Cerebellar cortex (tissue), 1 donor: ENCODE results near the gene FHOD1.
A peak's percentile ranks its signal among the peaks of the same experiment; 100 is the strongest.

Experiments
- DNase-seq: peaks from one replicate; pipeline ENCODE4 v3.0.0-alpha.2; 2015; ENCODE audit warnings: low spot score

FHOD1 gene

DNA sequence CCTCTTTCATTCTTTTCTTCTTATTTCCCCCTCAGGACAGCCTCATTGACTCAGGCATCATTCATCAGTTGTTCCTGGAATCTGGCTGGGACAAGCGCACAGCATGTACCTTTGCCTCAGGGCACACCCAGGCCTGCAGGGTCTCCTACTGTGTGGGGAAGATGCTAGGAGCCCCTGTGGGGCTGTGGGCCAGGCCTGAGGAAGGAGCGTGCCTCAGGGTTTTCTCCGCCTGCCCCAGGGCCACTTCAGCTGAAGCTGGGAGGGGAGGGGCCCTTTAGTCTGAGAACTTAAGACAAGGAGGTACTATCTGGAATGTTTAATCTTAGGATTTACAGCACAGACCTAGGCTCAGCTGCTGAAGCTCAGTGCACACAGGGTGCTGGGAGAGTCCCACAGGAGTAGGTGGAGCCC lies 40.4 kb downstream of the FHOD1 start:
- no peak for DNase-seq

DNA sequence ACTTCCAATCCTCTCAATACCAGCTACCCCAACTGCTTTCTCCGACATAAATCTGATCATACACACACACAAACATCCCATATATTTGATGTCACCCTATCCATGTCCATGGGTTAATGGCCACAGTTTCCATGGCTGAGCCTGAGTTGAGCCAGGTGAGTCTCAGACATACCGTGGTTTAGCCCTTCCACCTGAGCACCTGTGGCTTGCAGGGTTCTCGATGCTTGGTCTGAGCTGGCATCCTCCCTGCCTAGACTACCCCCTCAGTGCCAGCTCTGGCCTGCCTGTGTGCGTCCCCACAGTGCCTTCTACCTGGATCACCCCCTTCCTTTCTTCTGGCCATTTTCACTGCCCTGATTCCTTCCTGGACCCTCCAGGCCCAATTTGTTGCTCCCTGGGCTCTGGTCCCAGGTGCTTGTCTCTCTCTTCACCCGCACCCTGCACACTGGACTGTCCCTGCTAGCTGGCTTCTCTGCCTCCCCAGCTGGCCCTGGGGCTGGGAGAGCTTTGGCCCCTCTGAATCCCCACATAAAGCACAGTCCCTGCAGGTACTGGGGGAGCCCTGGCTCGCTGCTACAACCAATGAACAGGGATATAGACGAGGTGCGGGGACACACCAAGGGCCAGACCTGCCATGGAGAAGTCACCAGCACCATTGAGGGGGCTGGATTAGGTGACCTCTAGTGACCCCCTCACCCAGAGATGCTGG lies 41.0 kb downstream of the FHOD1 start:
- no peak for DNase-seq

DNA sequence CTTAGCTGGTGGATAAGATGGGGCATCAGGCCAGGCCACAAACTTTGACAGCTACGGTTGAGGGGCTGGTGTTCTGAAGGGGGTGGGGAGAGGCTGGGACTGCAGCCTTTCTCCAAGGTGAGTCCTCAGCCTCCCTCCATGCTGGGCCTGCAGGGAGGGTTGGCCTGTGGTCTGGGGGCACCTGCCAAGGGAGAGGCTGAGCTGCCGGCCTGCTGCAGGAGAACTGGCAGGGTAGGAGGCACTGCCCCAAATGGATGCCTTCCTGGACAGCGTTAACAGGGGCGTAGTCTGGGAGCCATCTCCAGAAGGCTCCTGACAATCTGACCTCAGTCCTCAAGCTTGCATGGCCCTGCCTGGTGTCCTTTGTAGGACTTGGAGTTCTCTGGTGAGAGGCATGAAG lies 43.2 kb downstream of the FHOD1 start:
- no peak for DNase-seq

DNA sequence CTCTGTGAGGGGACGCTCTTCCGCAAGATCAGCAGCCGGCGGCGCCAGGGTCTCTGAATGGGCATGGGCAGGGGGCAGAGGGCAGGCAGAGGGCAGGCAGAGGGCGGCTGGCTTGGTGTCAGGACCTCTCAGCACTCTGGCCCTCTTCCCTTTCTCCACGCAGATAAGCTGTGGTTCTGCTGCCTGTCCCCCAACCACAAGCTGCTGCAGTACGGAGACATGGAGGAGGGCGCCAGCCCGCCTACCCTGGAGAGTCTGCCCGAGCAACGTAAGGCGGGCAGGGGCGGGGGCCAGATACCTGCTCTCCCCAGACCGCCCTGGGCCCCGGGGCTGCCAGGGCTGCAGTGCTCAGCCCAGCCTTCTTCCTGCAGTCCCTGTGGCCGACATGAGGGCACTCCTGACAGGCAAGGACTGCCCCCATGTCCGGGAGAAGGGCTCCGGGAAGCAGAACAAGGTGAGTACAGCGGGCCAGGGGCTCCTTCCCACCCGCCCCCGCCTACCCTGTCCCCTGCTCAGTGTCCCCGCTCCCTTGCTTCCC lies 44.3 kb downstream of the FHOD1 start:
- no peak for DNase-seq

DNA sequence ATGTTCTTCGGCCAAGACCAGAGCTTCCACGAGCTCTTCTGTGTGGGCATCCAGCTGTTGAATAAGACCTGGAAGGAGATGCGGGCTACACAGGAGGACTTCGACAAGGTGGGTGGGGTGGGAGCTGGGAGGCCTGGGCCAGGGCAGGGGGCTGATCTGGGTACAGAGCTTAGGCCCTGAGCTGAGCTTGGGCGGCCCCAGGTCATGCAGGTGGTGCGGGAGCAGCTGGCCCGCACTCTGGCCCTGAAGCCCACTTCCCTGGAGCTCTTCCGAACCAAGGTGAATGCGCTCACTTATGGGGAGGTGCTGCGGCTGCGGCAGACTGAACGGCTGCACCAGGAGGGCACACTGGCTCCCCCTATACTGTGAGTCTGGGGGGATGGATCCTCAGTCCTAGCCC lies 44.9 kb downstream of the FHOD1 start:
- DNase-seq = no peak

DNA sequence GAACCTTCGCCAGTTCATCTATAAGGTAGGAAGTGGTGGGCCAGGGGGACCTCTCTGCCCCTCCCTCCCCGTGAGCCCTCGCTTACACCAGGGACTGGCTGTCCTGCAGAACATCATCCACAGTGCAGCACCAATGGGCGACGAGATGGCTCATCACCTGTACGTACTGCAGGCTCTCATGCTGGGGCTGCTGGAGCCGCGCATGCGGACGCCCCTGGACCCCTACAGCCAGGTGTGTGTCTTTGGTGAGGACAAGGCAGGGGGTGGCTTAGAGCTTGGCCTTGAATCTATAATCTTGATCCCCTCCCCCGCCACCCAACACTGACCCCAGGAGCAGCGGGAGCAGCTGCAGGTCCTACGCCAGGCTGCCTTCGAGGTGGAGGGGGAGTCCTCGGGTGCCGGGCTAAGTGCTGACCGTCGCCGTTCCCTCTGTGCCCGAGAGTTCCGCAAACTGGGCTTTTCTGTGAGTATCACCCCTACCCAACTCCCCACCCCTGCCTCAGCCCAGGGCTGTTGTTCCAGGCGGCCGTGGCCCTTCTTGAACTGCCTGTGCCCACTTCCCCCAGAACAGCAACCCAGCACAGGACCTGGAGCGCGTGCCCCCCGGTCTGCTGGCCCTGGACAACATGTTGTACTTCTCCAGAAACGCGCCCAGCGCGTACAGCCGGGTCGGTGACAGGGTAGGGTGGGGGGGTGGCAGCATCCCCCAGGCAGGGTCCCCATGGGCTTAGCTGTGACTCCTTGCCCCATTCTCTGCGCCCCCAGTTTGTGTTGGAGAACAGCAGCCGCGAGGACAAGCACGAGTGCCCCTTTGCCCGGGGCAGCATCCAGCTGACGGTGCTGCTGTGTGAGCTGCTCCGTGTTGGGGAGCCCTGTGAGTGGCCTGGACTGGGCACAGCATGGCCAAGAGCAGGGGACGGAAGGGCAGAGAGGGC lies 45.6 kb downstream of the FHOD1 start:
- no peak for DNase-seq

DNA sequence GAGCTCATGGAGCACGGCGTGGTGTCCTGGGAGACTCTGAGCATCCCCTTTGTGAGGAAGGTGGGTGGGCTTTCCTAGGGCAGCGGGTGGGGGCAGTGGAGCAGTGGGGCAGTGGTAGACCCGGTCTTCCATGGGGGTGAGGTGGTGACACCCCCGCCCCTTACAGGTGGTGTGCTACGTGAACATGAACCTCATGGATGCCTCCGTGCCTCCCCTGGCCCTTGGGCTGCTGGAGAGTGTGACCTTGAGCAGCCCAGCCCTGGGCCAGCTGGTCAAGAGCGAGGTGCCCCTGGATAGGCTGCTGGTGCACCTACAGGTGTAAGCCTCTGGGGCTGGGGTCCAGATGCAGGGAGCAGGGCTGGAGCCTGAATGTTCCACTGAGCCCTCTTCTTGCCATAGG lies 46.8 kb downstream of the FHOD1 start:
- DNase-seq = no peak

DNA sequence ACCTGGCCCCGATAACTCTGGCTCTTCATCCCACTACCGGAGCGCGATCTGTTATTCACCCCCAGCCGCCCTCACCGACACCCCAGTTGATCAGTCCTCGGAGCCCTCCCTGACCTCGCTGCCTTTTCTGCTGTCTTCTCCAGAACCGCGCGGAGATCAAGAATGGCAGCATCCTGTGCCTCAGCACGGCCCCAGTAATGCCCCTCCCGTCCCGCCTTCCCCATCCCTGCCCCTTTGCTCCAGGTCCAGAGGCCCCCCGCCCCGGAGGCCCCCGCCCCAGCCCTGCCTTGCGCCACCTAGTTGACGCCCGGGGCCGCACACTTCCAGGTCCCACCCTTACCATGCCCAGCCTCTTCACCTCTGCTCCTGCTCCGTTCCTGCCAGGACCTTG lies 47.5 kb downstream of the FHOD1 start:
- DNase-seq = no peak

DNA sequence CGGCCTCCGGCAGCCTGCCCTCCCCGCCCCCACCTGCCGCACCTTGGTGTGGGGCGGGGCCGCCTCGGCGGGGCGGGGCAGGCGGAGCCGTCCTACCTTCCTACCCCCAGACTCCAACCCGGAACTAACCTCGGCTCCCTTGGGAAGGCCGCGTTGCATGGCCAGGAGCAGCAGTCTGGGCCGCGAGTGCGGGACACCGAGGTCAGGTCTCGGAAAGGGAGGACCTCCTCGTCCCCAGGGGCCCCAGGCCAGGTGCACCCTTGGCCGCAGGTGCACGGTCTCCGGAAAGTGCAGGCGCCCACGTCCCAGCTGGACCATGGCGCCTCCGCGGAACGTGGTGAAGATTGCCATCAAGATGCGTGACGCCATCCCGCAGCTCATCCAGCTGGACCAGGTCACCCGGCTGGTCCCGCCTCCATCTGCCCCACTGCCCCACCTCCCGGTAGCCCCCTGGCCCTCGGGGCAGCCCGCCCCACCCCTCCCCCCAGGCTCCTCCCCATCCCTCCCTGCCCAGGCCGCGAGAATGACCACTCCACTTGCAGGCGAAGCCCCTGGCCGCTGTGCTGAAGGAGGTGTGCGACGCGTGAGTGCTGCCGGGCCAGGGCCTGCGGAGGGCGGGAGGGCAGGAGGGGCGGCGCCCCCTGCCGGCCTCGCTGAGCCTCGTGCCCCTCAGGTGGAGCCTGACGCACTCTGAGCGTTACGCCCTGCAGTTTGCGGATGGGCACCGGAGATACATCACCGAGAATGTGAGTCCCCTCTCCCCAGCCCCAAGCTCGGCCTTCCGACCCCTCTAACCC lies 48.1 kb downstream of the FHOD1 start, which contains the start of gene ELMO3:
Gene ELMO3, plus strand, starts transcription at position 121 of the 797 bp plus-strand sequence. Its CDS starts 196 bp downstream, at position 317.
- no peak for DNase-seq

DNA sequence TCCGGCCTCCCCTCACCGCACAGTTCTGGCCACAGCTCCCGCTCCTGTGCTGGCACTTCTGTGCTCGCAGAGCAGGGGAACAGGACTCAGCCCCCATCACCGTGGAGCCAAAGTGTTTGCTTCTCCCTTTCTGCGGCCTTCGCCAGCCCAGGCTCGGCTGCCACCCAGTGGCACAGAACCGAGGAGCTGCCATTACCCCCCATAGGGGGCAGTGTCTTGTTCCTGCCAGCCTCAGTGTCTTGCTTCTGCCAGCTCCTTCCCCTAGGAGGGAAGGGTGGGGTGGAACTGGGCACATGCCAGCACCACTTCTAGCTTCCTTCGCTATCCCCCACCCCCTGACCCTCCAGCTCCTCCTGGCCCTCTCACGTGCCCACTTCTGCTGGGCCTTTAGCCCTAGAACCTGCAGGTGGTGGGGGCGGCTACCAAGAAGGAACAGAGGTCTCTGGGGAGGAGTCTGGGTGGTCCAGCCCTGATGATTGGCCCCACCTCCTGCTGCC lies 49.0 kb downstream of the FHOD1 start:
- peak; percentile 60 for DNase-seq

DNA sequence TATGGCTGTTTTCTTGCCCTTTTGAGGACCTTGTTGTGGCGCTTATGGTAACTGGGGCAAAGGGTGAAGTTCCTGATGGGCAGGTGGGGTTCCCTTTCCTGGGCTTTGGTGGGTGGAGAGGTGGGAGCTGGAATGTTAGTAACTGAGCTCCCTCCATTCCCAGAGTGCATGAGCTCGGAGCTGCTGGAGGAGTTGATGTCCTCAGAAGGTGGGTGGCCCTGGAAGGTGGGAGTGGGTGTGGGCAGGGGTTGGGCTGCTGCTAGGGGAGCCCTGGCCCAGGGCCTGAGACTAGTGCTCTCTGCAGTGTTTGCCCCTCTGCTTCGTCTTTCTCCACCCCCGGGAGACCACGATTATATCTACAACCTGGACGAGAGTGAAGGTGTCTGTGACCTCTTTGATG lies 49.6 kb downstream of the FHOD1 start:
- no peak for DNase-seq

DNA sequence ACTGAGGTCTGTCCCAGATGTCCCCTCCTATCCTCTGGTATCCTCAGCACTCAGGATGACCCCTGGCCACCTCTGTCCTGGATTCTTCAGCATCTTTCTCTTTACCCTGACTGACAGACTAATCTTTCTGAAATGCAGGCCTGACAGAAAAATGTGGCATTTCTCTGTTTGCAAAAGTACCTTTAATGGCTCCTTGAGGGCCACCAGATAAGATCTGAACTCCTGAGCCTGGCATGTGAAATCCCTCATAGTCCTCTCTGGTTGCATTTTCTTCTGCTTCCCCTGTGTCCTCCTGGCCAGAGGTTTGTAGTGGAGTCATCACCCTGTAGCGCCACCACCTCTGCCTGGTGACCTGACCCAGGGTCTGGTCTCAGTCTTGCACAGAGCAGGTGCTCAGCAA lies 50.4 kb downstream of the FHOD1 start:
- DNase-seq = no peak

DNA sequence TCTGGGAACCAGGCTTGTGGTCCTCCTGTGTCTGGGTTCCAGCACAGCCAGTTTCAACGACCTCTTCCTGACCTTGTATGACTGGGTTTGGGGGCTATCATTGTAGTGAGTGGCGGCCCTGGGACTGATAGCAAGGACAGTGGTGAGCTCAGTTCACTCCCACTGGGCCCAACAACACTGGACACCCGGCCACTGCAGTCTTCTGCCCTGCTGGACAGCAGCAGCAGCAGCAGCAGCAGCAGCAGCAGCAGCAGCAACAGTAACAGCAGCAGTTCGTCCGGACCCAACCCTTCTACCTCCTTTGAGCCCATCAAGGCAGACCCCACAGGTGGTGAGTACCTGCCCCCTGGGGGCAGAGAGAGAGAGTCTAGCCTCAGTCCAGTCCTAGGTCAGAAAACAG lies 51.6 kb downstream of the FHOD1 start:
- DNase-seq = no peak

DNA sequence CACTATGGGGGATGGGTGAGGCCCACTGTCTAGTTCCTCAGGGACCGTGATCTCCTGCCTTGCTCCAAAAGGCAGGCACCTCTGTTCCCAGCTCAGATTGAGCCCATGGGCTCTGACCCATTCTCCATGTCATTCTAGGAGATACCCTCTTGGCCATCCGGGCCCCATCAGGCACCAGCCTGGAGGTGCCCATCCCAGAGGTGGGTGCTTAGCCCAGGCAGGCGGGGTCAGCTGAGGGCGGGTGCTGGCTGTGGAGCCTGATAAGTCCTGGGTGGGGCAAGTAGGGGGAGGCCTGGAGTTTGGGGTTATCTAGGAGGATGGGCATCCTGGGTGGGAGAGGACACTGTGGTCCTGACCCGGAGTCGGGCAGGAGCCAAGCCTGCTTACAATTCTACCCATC lies 53.0 kb downstream of the FHOD1 start:
- DNase-seq = no peak

DNA sequence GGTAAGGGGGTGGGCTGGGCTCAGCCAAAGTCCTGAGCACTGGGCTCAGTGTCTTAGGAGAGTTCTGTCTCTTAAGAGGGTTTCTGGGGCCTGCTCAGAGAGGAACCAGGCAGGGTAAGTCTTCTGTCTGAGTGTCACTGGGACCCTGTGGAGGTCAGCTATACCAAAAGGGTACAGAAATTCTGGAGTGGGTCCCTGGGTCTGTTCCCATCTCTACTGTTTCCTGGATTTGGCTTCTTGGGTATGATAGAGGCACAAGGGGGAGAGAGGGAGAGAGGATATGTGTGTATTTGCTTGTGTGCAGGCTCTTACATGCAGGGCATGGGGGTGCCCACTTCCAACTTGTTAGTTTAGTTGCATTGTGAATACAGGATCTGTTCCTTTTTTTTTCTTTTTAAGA lies 53.7 kb downstream of the FHOD1 start:
- no peak for DNase-seq

DNA sequence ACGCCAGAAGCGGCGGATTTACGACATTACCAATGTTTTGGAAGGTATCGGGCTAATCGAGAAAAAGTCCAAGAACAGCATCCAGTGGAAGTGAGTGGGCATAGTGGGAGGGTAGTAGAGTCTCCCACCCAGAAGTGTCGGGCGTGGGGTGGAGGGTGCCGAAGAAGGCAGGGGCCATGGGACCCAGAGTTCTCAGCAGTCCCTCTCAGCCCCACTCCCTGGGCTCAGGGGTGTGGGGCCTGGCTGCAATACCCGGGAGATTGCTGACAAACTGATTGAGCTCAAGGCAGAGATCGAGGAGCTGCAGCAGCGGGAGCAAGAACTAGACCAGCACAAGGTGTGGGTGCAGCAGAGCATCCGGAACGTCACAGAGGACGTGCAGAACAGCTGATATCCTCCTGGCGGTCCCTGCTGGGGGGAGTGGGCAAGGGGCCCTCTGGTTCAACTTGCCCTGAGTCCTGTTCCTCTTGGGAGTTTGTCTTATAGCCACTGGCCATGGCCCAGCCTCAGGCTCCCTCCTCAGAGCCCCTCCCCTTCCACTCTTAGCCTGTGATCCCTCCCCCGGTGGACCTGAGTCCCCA lies 54.4 kb downstream of the FHOD1 start:
- no peak for DNase-seq

DNA sequence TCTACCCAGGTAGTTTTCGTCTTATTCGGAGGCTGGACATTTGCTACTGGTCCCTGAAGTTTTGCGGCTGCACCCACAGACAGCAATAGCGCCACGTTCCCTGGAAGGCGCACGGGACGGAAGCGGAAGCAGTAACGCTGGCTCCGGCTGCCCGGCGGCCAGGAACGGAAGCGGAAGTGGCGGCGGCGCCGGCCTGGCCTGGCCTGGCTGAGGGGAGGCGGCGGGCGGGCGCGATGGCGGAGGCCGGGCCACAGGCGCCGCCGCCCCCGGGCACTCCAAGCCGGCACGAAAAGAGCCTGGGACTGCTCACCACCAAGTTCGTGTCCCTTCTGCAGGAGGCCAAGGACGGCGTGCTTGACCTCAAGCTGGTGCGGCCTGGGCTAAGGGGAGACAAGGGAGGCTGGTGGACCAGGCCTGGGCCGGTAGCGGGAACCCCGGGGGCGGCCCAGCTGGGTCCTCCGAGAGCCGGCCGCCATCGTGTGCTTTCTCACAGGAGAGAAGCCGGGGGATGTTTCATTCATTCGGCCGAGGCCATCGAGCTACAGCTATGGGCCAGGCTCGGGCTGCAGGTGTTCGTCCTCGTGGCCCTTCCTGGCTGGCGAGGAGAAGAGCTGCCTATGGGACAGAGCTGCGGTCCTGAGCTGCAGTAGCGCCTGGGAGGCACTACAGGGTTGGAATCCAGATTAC lies 55.1 kb downstream of the FHOD1 start, which contains the start of gene E2F4:
Gene E2F4, plus strand, starts transcription at position 161 of the 687 bp plus-strand sequence. Its CDS starts 73 bp downstream, at position 234.
- peak; percentile 94 for DNase-seq

DNA sequence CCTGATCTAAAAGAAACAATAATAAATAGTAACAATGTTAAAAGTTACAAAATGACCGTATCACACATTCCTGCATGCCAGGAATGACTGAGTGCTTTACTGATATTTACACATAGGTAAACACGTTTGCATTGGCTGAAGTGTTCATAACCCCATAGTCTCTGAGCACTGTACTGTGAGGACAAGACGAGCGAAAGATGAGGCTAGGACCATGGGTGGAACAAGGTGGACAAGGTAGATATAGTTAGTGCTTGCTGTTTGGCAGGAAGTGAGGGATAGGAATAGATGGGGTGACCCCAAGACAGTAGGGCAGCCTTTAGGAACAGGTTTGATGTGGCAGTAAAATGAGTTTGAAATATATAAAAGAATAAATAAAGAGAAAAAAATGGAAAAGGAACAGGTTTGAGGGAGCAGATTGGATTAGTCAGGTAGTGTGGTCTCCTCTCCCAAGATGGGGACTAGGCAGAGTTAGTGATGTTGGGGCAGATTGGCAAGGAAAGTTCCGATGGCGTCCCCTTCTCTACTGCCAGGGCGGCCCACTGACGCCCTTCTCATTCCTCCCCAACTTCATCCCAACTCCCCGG lies 55.8 kb downstream of the FHOD1 start:
- DNase-seq = no peak

DNA sequence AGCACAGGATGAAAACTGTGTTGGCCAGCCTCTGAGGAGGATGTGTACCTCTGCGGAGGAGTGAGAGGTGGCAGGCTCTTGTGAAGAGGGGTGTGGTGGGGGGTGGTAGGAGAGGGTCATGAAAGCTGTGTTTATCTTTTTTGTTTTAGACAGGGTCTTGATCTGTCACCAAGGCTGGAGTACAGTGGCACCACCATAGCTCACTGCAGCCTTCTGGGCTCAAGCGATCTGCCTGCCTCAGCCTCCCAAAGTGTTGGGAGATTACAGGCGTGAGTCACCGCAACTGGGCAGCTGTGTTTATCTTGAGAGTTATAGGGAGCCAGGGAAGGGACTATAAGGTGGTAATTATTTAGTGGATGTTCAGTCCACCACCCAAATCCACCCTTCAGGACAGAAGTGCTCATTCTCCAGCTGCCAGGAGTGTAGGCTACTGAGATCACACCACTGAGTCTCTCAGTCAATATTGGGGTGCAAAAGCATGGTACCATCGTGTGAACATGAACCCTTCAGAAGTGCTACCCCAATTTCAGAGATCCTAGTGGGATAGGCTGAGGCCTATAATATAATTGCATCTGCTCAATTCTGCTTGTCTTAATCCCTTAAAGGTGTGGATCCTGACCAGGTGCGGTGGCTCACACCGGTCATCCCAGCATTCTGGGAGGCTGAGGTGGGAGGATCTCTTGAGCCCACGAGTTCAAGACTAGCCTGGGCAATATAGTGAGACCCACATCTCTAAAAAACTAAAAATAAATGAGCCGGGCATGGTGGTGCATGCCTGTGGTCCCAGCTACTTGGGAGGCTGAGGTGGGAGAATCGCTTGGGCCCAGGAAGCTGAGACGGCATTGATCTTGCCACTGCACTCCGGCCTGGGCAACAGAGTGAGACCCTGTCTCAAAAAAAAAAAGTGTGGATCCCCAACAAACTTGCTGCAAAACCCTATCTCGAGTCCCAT lies 56.6 kb downstream of the FHOD1 start:
- no peak for DNase-seq
